Ovary (tissue), 9 donors: ENCODE data around the gene CRY1. TPM values are rescaled to one million over a fixed set of nuclear protein-coding genes. Genes with fewer than 3 reads are reported as not detected.

ENCODE experiments used
- DNase-seq, 5 donors: peaks; one replicate each; pipeline ENCODE4 v3.0.0-alpha.2; 2019 to 2020
- H3K27ac ChIP-seq, 2 donors: fragments of 200-600 bp; one replicate each; pipeline versions ENCODE4 v1.5.1 to v1.8.0; 2019 to 2022
- H3K27me3 ChIP-seq: fragments of 200-600 bp; one replicate; pipeline ENCODE4 v1.8.0; 2022
- H3K36me3 ChIP-seq: fragments of 200-600 bp; sonication (generic); one replicate; pipeline ENCODE4 v1.5.1; 2019
- H3K4me1 ChIP-seq: one replicate; pipeline ENCODE4 v1.8.1; 2013; ENCODE audit warnings: mild to moderate bottlenecking, moderate library complexity; ENCODE audit not compliant: insufficient read depth
- H3K4me3 ChIP-seq: fragments of 200-600 bp; sonication (generic); one replicate; pipeline ENCODE4 v1.5.1; 2017
- H3K9me3 ChIP-seq, 2 donors: fragments of 200-600 bp in 1 of 2; sonication (generic) in 1 of 2; one replicate each; pipeline versions ENCODE4 v1.5.1 to v1.8.1; 2013 to 2019; ENCODE audit warnings: mild to moderate bottlenecking in 1 of 2, moderate library complexity in 1 of 2
- CTCF ChIP-seq, 3 donors: fragments of 450-650 bp in 2 of 3; fragments of 200-600 bp in 1 of 3; IDR thresholded peaks; one replicate each; pipeline versions ENCODE4 v1.5.1 to v1.8.0; 2016 to 2022; ENCODE audit warnings: antibody characterized with exemption in 3 of 3, mild to moderate bottlenecking in 1 of 3
- EP300 ChIP-seq: sonication (generic); formaldehyde crosslinking; IDR thresholded peaks from one replicate; pipeline ENCODE4 v1.6.1; 2017; ENCODE audit warnings: antibody characterized with exemption
- POLR2A ChIP-seq: fragments of 450-650 bp; IDR thresholded peaks from one replicate; pipeline ENCODE4 v1.6.1; 2017; ENCODE audit warnings: antibody characterized with exemption, mild to moderate bottlenecking, moderate library complexity
- WGBS, 3 donors: extraction: QIAGEN DNeasy Blood & Tissue Kit in 1 of 3; methylation state at CpG; one replicate each; pipeline versions ENCODE4 v1.1.5 to v1.1.7; 2013 to 2017; 5-methylcytosine and 5-hydroxymethylcytosine counted together
- intact Hi-C, 4 donors: fragments of 100-400 bp; cut with DNase I; formaldehyde crosslinking; loops; one replicate each; pipeline versions ENCODE4 v1.11.0 to v1.15.1; 2022 to 2023
- polyA plus RNA-seq, 2 donors: library from polyadenylated mRNA; stranded (reverse); fragments of 200-250 nt in 1 of 2; fragments of 350-450 nt in 1 of 2; fragmentation: Illumina TruSeq in 1 of 2; extraction: RNeasy Lipid Tissue Mini Kit (QIAGEN cat#74804) in 1 of 2; gene quantifications; one replicate each; pipeline ENCODE4 v1.2.3, GENCODE V29; 2013 to 2014
- total RNA-seq, 7 donors: library from RNA; depleted of rRNA in 2 of 7; stranded (reverse); fragments of >200 nt in 2 of 7; fragmentation: NEBNext Ultra II Directional in 3 of 7; extraction: Animal tissue kit (Norgen Biotek cat#: 25700) in 3 of 7; gene quantifications; one replicate each; pipeline versions ENCODE4 v1.1.0 to v1.2.4, GENCODE V29; 2016 to 2023
- donor health status: DM: no; HTN: no; CAD: no; lungs with moderate emphysema.
- donor health status: DM: no; HTN: no; CAD: no.
- donor health status: Bipolar disorder and iron deficiency.
- donor health status: DM: yes; HTN: yes; CAD: no.
- donor health status: DM: no; HTN: no; CAD: no.
- donor health status: DM: yes; HTN: yes; CAD: no.

The CRY1 gene
- total and polyA plus RNA-seq, 9 donors = 8.3 to 49.1 (median 14.5) TPM

GRCh38 chr12:107025671-107026070 is 67.7 kb downstream of the CRY1 start:
- intact Hi-C loops = no loop called here
- no peak for TF ChIP-seq EP300
- no peak for TF ChIP-seq CTCF (IDR thresholded peaks at IDR 0.05)
- no peak for TF ChIP-seq POLR2A
- Histone ChIP-seq H3K36me3 (no peaks in the 10 kb centered on the region), H3K4me1 (no peaks in the 10 kb centered on the region), H3K27ac (no peak overlapping the region), H3K4me3 (no peak overlapping the region), H3K9me3 (no peaks in the 10 kb centered on the region), H3K27me3 (no peaks in the 10 kb centered on the region)
- WGBS, 3 donors = 85 to 89% (median 88%) methylated on average over 1 of the region's 1 CpG
- no peak for DNase-seq

- 81 to 87% (median 87%) methylated on average over 2 of the region's 2 CpGs for WGBS, 3 donors
- DNase-seq = no peak
- no peaks in the 10 kb centered on the region for H3K4me1 ChIP-seq
- H3K27me3 ChIP-seq = no peaks in the 10 kb centered on the region
- H3K36me3 ChIP-seq = no peaks in the 10 kb centered on the region
- no peak overlapping the region for H3K27ac ChIP-seq
- TF ChIP-seq CTCF (IDR thresholded peaks at IDR 0.05) = no peak
- no peak for TF ChIP-seq POLR2A
- TF ChIP-seq EP300 = no peak
- H3K4me3 ChIP-seq = no peak overlapping the region
- intact Hi-C loops = no loop called here
- no peaks in the 10 kb centered on the region for H3K9me3 ChIP-seq
Observed at GRCh38 chr12:107019546-107019945, 73.8 kb downstream of the CRY1 start.

GRCh38 chr12:107017042-107017441 is 76.3 kb downstream of the CRY1 start:
- 69 to 78% (median 77%) methylated on average over 4 of the region's 4 CpGs for WGBS, 3 donors

GRCh38 chr12:107014055-107014454 is 79.3 kb downstream of the CRY1 start:
- intact Hi-C loops = no loop called here
- Histone ChIP-seq H3K9me3 (no peaks in the 10 kb centered on the region), H3K36me3 (no peaks in the 10 kb centered on the region), H3K27ac (no peak overlapping the region), H3K4me1 (no peaks in the 10 kb centered on the region), H3K4me3 (no peak overlapping the region), H3K27me3 (no peaks in the 10 kb centered on the region)
- 66 to 83% (median 82%) methylated on average over 3 of the region's 3 CpGs for WGBS, 3 donors
- TF ChIP-seq CTCF (IDR thresholded peaks at IDR 0.05) (no peak), EP300 (no peak)
- DNase-seq = no peak

More at GRCh38 chr12:107017042-107017441, 76.3 kb downstream of the CRY1 start:
- no peak for DNase-seq
- H3K4me1 ChIP-seq = no peaks in the 10 kb centered on the region
- no peaks in the 10 kb centered on the region for H3K9me3 ChIP-seq
- no peaks in the 10 kb centered on the region for H3K27me3 ChIP-seq
- H3K36me3 ChIP-seq = no peaks in the 10 kb centered on the region
- TF ChIP-seq EP300 = no peak
- TF ChIP-seq POLR2A = no peak
- no peak for TF ChIP-seq CTCF (IDR thresholded peaks at IDR 0.05)
- intact Hi-C loops = no loop called here
- no peak overlapping the region for H3K4me3 ChIP-seq
- no peak overlapping the region for H3K27ac ChIP-seq
